ENCODE measurements around the gene AMPD3.

GRCh38 chr11:10520562-10520961 is 65.5 kb downstream of the AMPD3 start:
- TF ChIP-seq CTCF (IDR thresholded peaks at IDR 0.05; ENCODE audit: poor library complexity, severe bottlenecking) (no peak), EZH2 (IDR thresholded peaks at IDR 0.05; ENCODE audit: borderline replicate concordance, insufficient read depth, low read length, poor library complexity, severe bottlenecking) (no peak), SMC3 (conservative IDR thresholded peaks at IDR 0.05; ENCODE audit: poor library complexity) (no peak), POLR2AphosphoS5 (IDR thresholded peaks at IDR 0.05) (no peak), MXI1 (conservative IDR thresholded peaks at IDR 0.05; ENCODE audit: poor library complexity, severe bottlenecking) (no peak), TAF1 (IDR thresholded peaks at IDR 0.05; ENCODE audit: low read depth) (no peak), REST (IDR thresholded peaks at IDR 0.05; ENCODE audit: borderline replicate concordance) (no peak)

Measured in neural cell (in vitro differentiated cells).